GM12801 (cell line): Measurements from ENCODE around the gene UGT2B17.

Experiments
- CTCF ChIP-seq: IDR thresholded peaks from one replicate; pipeline ENCODE4 v1.5.1; 2011; ENCODE audit warnings: control low read depth; ENCODE audit not compliant: insufficient read length; ENCODE audit errors: extremely low read depth

UGT2B17 gene

GRCh38 chr4:68594678-68595077 is 18.6 kb upstream of the UGT2B17 start:
- TF ChIP-seq CTCF, result no peak

- no peak for TF ChIP-seq CTCF
Measured at GRCh38 chr4:68593112-68593511, 17.0 kb upstream of the UGT2B17 start.

- TF ChIP-seq CTCF, result no peak
Measured at GRCh38 chr4:68592673-68593072, 16.6 kb upstream of the UGT2B17 start.

- TF ChIP-seq CTCF, result no peak
Measured at GRCh38 chr4:68591204-68591603, 15.1 kb upstream of the UGT2B17 start.

GRCh38 chr4:68589790-68590189 is 13.7 kb upstream of the UGT2B17 start:
- no peak for TF ChIP-seq CTCF

- TF ChIP-seq CTCF, result no peak
Measured at GRCh38 chr4:68582339-68582717, 6.2 kb upstream of the UGT2B17 start.

- TF ChIP-seq CTCF, result no peak
Measured at GRCh38 chr4:68581383-68582338, 5.5 kb upstream of the UGT2B17 start.
